Prostate gland (tissue), 2 donors: Measurements from ENCODE around the gene DLG2.

Experiments
- POLR2AphosphoS5 ChIP-seq: sonication (generic); formaldehyde crosslinking; IDR thresholded peaks from one replicate; pipeline ENCODE4 v1.6.1; 2017; ENCODE audit warnings: antibody characterized with exemption
- TF ChIP-seq, protein P1 (sequence below), 4 experiments: fragments of 200-600 bp in 2 of 4; fragments of 450-650 bp in 2 of 4; sonication (generic) in 2 of 4; IDR thresholded peaks; 1 replicate in 3 of 4; 2 replicates in 1 of 4; pipeline ENCODE4 v1.5.1; 2016 to 2019; ENCODE audit warnings: antibody characterized with exemption in 4 of 4, mild to moderate bottlenecking in 2 of 4, moderate library complexity in 2 of 4

GRCh38 chr11:83858694-83859093, 1768.5 kb downstream of the DLG2 start:
- TF ChIP-seq, protein P1, sequence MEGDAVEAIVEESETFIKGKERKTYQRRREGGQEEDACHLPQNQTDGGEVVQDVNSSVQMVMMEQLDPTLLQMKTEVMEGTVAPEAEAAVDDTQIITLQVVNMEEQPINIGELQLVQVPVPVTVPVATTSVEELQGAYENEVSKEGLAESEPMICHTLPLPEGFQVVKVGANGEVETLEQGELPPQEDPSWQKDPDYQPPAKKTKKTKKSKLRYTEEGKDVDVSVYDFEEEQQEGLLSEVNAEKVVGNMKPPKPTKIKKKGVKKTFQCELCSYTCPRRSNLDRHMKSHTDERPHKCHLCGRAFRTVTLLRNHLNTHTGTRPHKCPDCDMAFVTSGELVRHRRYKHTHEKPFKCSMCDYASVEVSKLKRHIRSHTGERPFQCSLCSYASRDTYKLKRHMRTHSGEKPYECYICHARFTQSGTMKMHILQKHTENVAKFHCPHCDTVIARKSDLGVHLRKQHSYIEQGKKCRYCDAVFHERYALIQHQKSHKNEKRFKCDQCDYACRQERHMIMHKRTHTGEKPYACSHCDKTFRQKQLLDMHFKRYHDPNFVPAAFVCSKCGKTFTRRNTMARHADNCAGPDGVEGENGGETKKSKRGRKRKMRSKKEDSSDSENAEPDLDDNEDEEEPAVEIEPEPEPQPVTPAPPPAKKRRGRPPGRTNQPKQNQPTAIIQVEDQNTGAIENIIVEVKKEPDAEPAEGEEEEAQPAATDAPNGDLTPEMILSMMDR (IDR thresholded peaks at IDR 0.05) = no peak
- no peak for TF ChIP-seq POLR2AphosphoS5
